Peyer's patch (tissue), 4 donors: ENCODE measurements around the gene DNAH17. TPM values are rescaled to one million over a fixed set of nuclear protein-coding genes. Genes with fewer than 3 reads are reported as not detected.
A peak's percentile ranks its signal among the peaks of the same experiment; 100 is the strongest.

Experiments
- DNase-seq, 3 donors: peaks; one replicate each; pipeline ENCODE4 v3.0.0-alpha.2; 2017 to 2019
- H3K27ac ChIP-seq, 4 donors: fragments of 200-600 bp; sonication (generic); one replicate each; pipeline ENCODE4 v1.5.1; 2016 to 2019
- H3K27me3 ChIP-seq, 2 donors: fragments of 200-600 bp; sonication (generic); one replicate each; pipeline ENCODE4 v1.5.1; 2019
- H3K36me3 ChIP-seq, 3 donors: fragments of 200-600 bp; sonication (generic); one replicate each; pipeline ENCODE4 v1.5.1; 2016 to 2019
- H3K4me1 ChIP-seq, 4 donors: fragments of 200-600 bp; sonication (generic); one replicate each; pipeline ENCODE4 v1.5.1; 2016 to 2019
- H3K4me3 ChIP-seq, 4 donors: fragments of 200-600 bp; sonication (generic); 1 replicate in 3 of 4; 2 replicates in 1 of 4; pipeline ENCODE4 v1.5.1; 2016 to 2019; ENCODE audit warnings: mild to moderate bottlenecking in 1 of 4
- H3K9me3 ChIP-seq, 4 donors: fragments of 200-600 bp; sonication (generic); one replicate each; pipeline ENCODE4 v1.5.1; 2016 to 2019; ENCODE audit warnings: mild to moderate bottlenecking in 1 of 4
- POLR2A ChIP-seq, 2 donors: fragments of 450-650 bp; IDR thresholded peaks; one replicate each; pipeline ENCODE4 v1.5.1; 2017; ENCODE audit warnings: antibody characterized with exemption in 2 of 2, mild to moderate bottlenecking in 2 of 2, moderate library complexity in 2 of 2
- total RNA-seq, 4 donors: library from RNA; depleted of rRNA; stranded (reverse); fragments of >200 nt; gene quantifications; one replicate each; pipeline ENCODE4 v1.1.0, GENCODE V29; 2016
- TF ChIP-seq, protein P1 (sequence below), 6 experiments: fragments of 450-650 bp in 4 of 6; fragments of 200-600 bp in 2 of 6; sonication (generic) in 1 of 6; IDR thresholded peaks; one replicate each; pipeline ENCODE4 v1.5.1; 2017 to 2019; ENCODE audit warnings: antibody characterized with exemption in 6 of 6, mild to moderate bottlenecking in 3 of 6, moderate library complexity in 1 of 6

The DNAH17 gene
- total RNA-seq, 4 donors from 2014 or later = under 0.01 to 0.67 TPM; not detected in 2

DNA sequence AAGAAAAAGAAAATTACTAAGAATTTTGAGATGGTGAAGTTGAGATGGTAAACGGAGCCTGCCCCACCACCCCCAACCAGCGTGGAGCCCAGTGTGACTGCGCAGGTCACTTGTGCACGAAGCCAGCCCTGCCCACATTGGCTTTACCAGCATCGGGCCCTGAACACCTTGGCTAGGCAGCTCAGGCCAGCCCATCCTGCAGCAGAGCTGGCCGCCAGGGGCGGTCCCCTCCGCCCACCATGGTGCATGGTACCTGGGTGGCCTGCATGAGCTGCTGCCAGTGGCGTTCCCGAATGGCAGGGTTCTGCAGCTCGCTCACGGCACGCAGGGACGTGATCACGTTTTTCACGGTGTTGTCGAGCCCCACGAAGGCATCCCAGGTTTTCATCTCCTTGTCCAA lies 62.7 kb downstream of the DNAH17 start:
- H3K9me3 ChIP-seq = no peaks in the 10 kb centered on the region
- no peaks in the 10 kb centered on the region for H3K4me1 ChIP-seq
- H3K27ac ChIP-seq = no peak overlapping the region
- TF ChIP-seq POLR2A (IDR thresholded peaks at IDR 0.05) = no peak
- TF ChIP-seq, protein P1, sequence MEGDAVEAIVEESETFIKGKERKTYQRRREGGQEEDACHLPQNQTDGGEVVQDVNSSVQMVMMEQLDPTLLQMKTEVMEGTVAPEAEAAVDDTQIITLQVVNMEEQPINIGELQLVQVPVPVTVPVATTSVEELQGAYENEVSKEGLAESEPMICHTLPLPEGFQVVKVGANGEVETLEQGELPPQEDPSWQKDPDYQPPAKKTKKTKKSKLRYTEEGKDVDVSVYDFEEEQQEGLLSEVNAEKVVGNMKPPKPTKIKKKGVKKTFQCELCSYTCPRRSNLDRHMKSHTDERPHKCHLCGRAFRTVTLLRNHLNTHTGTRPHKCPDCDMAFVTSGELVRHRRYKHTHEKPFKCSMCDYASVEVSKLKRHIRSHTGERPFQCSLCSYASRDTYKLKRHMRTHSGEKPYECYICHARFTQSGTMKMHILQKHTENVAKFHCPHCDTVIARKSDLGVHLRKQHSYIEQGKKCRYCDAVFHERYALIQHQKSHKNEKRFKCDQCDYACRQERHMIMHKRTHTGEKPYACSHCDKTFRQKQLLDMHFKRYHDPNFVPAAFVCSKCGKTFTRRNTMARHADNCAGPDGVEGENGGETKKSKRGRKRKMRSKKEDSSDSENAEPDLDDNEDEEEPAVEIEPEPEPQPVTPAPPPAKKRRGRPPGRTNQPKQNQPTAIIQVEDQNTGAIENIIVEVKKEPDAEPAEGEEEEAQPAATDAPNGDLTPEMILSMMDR (IDR thresholded peaks at IDR 0.05) = no peak
- no peaks in the 10 kb centered on the region for H3K27me3 ChIP-seq
- H3K36me3 ChIP-seq = no peaks in the 10 kb centered on the region
- H3K4me3 ChIP-seq = no peak overlapping the region
- no peak for DNase-seq

DNA sequence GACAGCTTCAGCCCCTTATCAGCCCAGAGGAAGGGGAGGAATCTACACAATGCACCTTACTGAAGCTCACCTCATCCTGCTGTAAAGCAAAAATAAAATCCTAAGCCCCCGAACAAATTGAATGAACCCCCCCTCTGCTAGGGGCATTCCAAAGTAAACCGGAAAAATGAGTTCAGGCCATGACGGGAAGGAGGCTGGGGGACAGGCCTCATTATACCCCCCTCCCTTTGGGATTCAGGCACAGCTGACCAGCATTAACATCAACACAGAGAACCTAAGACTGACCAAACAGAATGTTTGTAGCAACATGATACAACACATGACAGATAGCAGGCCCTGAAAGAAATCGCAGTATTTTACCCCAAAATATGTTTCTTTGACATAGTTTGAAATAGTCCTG lies 64.2 kb downstream of the DNAH17 start:
- H3K27ac ChIP-seq = no peak overlapping the region
- no peak for DNase-seq
- TF ChIP-seq, protein P1 (IDR thresholded peaks at IDR 0.05) = no peak
- TF ChIP-seq POLR2A (IDR thresholded peaks at IDR 0.05) = no peak
- H3K27me3 ChIP-seq = no peaks in the 10 kb centered on the region
- no peaks in the 10 kb centered on the region for H3K36me3 ChIP-seq
- no peak overlapping the region for H3K4me3 ChIP-seq
- no peaks in the 10 kb centered on the region for H3K4me1 ChIP-seq
- no peaks in the 10 kb centered on the region for H3K9me3 ChIP-seq

- Histone ChIP-seq H3K27me3 (no peaks in the 10 kb centered on the region), H3K36me3 (no peaks in the 10 kb centered on the region), H3K4me3 (no peak overlapping the region), H3K4me1 (no peaks in the 10 kb centered on the region), H3K9me3 (no peaks in the 10 kb centered on the region), H3K27ac (no peak overlapping the region)
- DNase-seq = no peak
- TF ChIP-seq POLR2A (IDR thresholded peaks at IDR 0.05) = no peak
- TF ChIP-seq, protein P1 (IDR thresholded peaks at IDR 0.05) = no peak
Measured at GRCh38 chr17:78510141-78511075, 66.8 kb downstream of the DNAH17 start.

- no peak for TF ChIP-seq POLR2A (IDR thresholded peaks at IDR 0.05)
- TF ChIP-seq, protein P1 (IDR thresholded peaks at IDR 0.05) = no peak
- Histone ChIP-seq H3K9me3 (no peaks in the 10 kb centered on the region), H3K36me3 (no peaks in the 10 kb centered on the region), H3K4me3 (no peak overlapping the region), H3K4me1 (no peaks in the 10 kb centered on the region), H3K27me3 (no peaks in the 10 kb centered on the region), H3K27ac (no peak overlapping the region)
- peak in 1 of 3 donors; percentile 32 for DNase-seq
Measured at GRCh38 chr17:78507526-78507925, 69.7 kb downstream of the DNAH17 start.

- Histone ChIP-seq H3K27ac (no peak overlapping the region), H3K27me3 (no peaks in the 10 kb centered on the region), H3K4me1 (no peaks in the 10 kb centered on the region), H3K9me3 (no peaks in the 10 kb centered on the region), H3K4me3 (no peak overlapping the region), H3K36me3 (no peaks in the 10 kb centered on the region)
- peak in 1 of 3 donors; percentile 34 for DNase-seq
- TF ChIP-seq, protein P1 (IDR thresholded peaks at IDR 0.05) = no peak
- TF ChIP-seq POLR2A (IDR thresholded peaks at IDR 0.05) = no peak
Measured at GRCh38 chr17:78506454-78507309, 70.5 kb downstream of the DNAH17 start.
